HepG2 (cell line): Measurements from ENCODE around the gene UBL7. TPM values are rescaled to one million over a fixed set of nuclear protein-coding genes. Genes with fewer than 3 reads are reported as not detected.

ENCODE experiments used
- BCL6 ChIP-seq: IDR thresholded peaks from 2 replicates; pipeline ENCODE4 v1.6.1; 2016; ENCODE audit warnings: missing genetic modification reagents, missing compliant biosample characterization
- CSRNP1 ChIP-seq: sonication (generic); formaldehyde crosslinking; IDR thresholded peaks from 2 replicates; pipeline ENCODE4 v1.8.1; 2023; ENCODE audit warnings: mild to moderate bottlenecking, missing genetic modification reagents
- TBX2 ChIP-seq: sonication (generic); formaldehyde crosslinking; IDR thresholded peaks from 2 replicates; pipeline ENCODE4 v1.5.0; 2020; ENCODE audit warnings: missing genetic modification reagents, mild to moderate bottlenecking, borderline replicate concordance
- TOE1 ChIP-seq: sonication (generic); formaldehyde crosslinking; IDR thresholded peaks from 2 replicates; pipeline ENCODE4 v1.4.0; 2020; ENCODE audit warnings: mild to moderate bottlenecking, missing genetic modification reagents
- ZNF230 ChIP-seq: sonication (generic); formaldehyde crosslinking; IDR thresholded peaks from 2 replicates; pipeline ENCODE4 v1.4.0; 2020; ENCODE audit warnings: mild to moderate bottlenecking, missing genetic modification reagents
- ZNF280B ChIP-seq: sonication (generic); formaldehyde crosslinking; IDR thresholded peaks from 2 replicates; pipeline ENCODE4 v1.5.0; 2020; ENCODE audit warnings: missing genetic modification reagents, mild to moderate bottlenecking, borderline replicate concordance
- polyA plus RNA-seq, 8 experiments: library from polyadenylated mRNA; depleted of rRNA in 3 of 8; stranded (reverse) in 7 of 8; unstranded in 1 of 8; fragments of >200 nt; fragmentation: Illumina TruSeq in 4 of 8; extraction: Trizol in 4 of 8; gene quantifications; 2 replicates each; pipeline versions ENCODE4 v1.2.1 to v1.2.3, GENCODE V29; 2011 to 2016; ENCODE audit warnings: low read depth in 4 of 8, missing spikeins in 1 of 8, mixed read lengths in 1 of 8; ENCODE audit not compliant: insufficient read depth in 1 of 8
- total RNA-seq, 5 experiments: library from RNA; depleted of rRNA; stranded (reverse); fragments of >200 nt; fragmentation: Illumina TruSeq; extraction: Trizol; gene quantifications; 2 replicates each; pipeline ENCODE4 v1.2.3, GENCODE V29; 2016; ENCODE audit warnings: low read depth in 1 of 5
- TF ChIP-seq, protein P1 (sequence below): sonication (generic); formaldehyde crosslinking; IDR thresholded peaks from 2 replicates; pipeline ENCODE4 v1.4.0; 2020; ENCODE audit warnings: mild to moderate bottlenecking, missing genetic modification reagents, borderline replicate concordance
- TF ChIP-seq, protein P2 (sequence below): sonication (generic); formaldehyde crosslinking; IDR thresholded peaks from 2 replicates; pipeline ENCODE4 v1.8.0; 2022; ENCODE audit warnings: mild to moderate bottlenecking, missing genetic modification reagents

UBL7 gene
- total and polyA plus RNA-seq, 2 of the 13 experiments (the other 11 are each of a cell fraction or from before 2014, with no cell fraction given), result 55.0 to 63.5 TPM

DNA sequence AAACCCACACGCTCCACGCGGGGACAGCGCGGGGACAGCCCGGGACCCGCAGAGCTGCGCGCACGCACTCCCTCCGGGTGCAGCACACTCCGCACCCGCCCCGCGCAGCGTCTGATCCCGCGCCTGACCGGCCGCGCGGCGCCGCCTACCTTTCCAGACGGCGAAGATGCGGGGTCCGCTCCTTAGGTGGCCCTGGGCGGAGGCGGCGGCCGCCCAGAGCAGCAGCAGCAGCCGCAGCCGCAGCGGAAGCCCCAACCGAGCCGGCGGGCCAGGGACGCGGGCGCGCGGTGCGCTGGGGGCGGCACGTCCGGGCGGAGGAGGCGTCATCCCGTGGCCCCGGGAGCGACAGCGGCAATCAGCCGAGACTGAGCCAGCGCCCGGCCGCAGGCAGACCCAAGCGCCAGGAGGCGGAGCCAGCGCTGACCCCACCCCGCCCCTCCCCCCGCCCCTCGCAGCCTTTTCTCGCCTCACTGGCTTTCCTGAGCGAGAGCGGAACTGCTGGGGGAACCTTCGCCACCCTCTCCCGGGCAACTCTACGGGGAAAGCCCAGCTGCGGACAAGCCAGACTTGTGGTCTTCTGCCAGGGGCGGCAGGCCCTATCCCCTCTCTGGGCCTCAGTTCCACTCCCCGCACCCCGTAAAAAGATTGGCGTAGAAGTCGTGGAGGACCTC, 27.2 kb downstream of the UBL7 start, which contains the start of gene SEMA7A (continued):
- TF ChIP-seq, protein P1, sequence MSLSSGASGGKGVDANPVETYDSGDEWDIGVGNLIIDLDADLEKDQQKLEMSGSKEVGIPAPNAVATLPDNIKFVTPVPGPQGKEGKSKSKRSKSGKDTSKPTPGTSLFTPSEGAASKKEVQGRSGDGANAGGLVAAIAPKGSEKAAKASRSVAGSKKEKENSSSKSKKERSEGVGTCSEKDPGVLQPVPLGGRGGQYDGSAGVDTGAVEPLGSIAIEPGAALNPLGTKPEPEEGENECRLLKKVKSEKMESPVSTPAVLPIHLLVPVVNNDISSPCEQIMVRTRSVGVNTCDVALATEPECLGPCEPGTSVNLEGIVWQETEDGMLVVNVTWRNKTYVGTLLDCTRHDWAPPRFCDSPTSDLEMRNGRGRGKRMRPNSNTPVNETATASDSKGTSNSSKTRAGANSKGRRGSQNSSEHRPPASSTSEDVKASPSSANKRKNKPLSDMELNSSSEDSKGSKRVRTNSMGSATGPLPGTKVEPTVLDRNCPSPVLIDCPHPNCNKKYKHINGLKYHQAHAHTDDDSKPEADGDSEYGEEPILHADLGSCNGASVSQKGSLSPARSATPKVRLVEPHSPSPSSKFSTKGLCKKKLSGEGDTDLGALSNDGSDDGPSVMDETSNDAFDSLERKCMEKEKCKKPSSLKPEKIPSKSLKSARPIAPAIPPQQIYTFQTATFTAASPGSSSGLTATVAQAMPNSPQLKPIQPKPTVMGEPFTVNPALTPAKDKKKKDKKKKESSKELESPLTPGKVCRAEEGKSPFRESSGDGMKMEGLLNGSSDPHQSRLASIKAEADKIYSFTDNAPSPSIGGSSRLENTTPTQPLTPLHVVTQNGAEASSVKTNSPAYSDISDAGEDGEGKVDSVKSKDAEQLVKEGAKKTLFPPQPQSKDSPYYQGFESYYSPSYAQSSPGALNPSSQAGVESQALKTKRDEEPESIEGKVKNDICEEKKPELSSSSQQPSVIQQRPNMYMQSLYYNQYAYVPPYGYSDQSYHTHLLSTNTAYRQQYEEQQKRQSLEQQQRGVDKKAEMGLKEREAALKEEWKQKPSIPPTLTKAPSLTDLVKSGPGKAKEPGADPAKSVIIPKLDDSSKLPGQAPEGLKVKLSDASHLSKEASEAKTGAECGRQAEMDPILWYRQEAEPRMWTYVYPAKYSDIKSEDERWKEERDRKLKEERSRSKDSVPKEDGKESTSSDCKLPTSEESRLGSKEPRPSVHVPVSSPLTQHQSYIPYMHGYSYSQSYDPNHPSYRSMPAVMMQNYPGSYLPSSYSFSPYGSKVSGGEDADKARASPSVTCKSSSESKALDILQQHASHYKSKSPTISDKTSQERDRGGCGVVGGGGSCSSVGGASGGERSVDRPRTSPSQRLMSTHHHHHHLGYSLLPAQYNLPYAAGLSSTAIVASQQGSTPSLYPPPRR, result 0 out of 2 replicates have a peak, but pooled peaks have one; percentile 19
- no peak for TF ChIP-seq ZNF280B (CRISPR knock-in tag)
- no peak for TF ChIP-seq CSRNP1
- TF ChIP-seq TBX2 (CRISPR knock-in tag), result peak; percentile 64
- TF ChIP-seq BCL6, result no peak
- TF ChIP-seq TOE1 (CRISPR knock-in tag), result no peak
- peak; percentile 69; the same call in 1 of the 2 replicates for TF ChIP-seq ZNF230
- TF ChIP-seq, protein P2, sequence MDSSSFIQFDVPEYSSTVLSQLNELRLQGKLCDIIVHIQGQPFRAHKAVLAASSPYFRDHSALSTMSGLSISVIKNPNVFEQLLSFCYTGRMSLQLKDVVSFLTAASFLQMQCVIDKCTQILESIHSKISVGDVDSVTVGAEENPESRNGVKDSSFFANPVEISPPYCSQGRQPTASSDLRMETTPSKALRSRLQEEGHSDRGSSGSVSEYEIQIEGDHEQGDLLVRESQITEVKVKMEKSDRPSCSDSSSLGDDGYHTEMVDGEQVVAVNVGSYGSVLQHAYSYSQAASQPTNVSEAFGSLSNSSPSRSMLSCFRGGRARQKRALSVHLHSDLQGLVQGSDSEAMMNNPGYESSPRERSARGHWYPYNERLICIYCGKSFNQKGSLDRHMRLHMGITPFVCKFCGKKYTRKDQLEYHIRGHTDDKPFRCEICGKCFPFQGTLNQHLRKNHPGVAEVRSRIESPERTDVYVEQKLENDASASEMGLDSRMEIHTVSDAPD, result 0 out of 2 replicates have a peak, but pooled peaks have one; percentile 24
- TF ChIP-seq, all 625 proteins: peak for 131
